DMS153 treated with DMSO at 0.1 percent for 48 hours (cell line): ENCODE data around the gene MPZL3.

ENCODE experiments used
- DNase-seq: peaks from one replicate; lab custom pipeline; 2025; ENCODE audit not compliant: unreplicated experiment; lab: John Stamatoyannopoulos, UW

The MPZL3 gene

DNA sequence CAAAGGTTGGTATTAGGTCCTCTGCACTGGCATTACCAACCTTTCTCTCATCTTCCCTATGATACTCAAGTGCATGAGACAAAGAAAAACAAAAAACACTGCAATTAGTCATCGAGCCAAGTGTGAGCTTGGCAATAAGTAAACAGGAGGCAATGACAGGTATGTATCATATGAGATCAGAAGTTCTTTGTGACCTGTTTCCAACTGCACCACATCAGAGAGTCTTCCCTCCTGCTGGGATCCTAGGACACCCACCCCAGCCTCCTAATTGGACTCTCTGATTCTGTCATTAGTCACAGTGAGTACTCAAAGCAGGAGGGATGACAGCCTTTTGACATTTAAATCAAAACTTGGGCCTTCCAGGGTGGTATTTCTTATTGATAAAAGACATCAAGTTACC, 19.5 kb downstream of the MPZL3 start:
- DNase-seq, result no peak

- no peak for DNase-seq
Observed at GRCh38 chr11:118231461-118231860, 20.7 kb downstream of the MPZL3 start.

GRCh38 chr11:118230088-118230487, 22.1 kb downstream of the MPZL3 start:
- DNase-seq, result no peak

DNA sequence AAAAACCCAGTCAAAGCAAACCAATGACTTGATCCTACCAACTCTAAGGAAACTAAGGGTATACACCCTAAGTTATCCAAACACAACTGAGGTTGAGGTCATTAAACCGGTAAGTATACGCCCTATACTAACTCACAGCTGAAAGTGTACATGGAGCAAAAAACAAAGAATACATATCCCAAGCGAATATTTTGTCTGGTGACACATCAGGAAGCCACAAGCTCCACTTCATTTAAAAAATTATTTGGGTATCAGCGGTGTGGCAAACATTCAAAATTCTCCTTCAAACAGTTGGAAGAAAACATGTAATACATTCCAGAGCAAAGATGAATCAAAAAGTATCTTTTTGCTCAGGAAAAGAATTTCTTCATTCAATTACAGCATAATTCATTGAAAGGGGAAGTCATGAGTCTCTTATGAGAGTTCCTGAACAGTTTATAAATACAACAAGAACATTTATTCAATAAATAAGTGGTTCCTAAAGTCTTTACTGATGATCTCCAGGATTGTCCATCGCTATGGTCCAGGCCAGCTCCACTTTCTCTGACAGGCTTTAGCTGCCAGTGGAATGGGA, 22.8 kb downstream of the MPZL3 start:
- DNase-seq, result no peak

- no peak for DNase-seq
Observed at GRCh38 chr11:118227865-118228785, 24.0 kb downstream of the MPZL3 start.

- no peak for DNase-seq
Observed at GRCh38 chr11:118226781-118227180, 25.4 kb downstream of the MPZL3 start.

DNA sequence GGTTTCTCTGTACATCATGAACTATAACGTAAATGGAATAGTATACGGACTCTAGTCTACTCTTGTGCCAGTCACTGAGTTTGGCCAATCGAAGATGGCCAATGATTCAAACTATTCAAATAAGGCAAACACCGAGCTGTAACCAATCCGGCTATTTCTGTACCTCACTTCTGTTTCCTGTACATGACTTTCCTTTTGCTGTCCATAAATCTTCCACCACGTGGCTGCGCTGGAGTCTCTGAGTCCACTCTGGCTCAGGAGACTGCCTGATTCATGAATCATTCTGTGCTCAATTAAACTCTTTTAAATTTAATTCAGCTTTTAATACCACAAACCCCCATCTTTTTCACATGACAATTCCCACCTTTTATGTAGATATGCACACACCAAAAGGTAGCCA, 25.9 kb downstream of the MPZL3 start:
- DNase-seq, result no peak

- DNase-seq, result no peak
Observed at GRCh38 chr11:118224511-118225188, 27.5 kb downstream of the MPZL3 start, which contains the start of gene JAML. TSS of gene JAML (minus strand) at chr11:118225011. CDS start at chr11:118214866, 10,145 bp downstream.

GRCh38 chr11:118223992-118224391, 28.2 kb downstream of the MPZL3 start:
- no peak for DNase-seq

DNA sequence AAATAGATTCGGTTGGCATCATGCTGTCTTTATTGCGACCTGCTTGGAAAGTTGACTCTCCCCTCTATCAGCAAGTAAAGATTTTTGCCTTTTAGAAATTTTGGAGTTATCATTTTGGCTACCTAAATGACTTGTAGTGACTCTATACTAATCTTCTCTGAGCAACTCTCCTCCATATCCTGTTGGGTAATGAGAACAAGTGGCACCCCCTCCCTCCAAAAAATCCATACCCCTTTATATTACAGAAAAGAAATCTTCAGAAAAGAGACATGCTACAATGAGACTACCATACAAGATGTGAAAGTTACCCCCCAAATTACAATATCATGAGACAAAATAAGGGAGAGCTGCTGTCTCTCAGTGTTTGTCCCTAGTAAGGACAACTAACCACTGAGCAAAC, 28.6 kb downstream of the MPZL3 start:
- DNase-seq, result no peak

GRCh38 chr11:118222437-118222836, 29.7 kb downstream of the MPZL3 start:
- DNase-seq, result no peak

GRCh38 chr11:118221419-118221818, 30.7 kb downstream of the MPZL3 start:
- DNase-seq, result no peak

DNA sequence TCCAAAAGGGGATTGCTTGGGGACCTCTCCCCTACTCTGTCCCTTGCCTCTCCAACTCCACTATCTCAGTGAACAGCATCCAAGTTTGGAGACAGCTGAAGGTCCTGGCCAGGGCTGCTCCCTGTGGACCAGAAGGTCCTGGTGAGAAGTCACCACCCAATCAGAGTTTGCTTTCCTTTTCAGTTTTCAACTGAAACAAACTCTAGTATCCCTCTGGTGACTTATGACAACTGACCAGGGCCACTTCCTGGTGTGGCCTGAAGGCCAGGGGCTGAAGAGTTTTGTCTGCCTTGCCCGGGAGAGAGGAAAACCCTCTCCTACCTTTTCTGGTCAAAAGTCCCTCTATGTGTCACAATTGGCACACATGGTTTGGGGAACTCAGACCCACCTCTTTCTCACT, 32.4 kb downstream of the MPZL3 start:
- DNase-seq, result no peak

- no peak for DNase-seq
Observed at GRCh38 chr11:118219244-118219643, 32.9 kb downstream of the MPZL3 start.

GRCh38 chr11:118217575-118217974, 34.6 kb downstream of the MPZL3 start:
- DNase-seq, result no peak

GRCh38 chr11:118216621-118217481, 35.3 kb downstream of the MPZL3 start:
- no peak for DNase-seq

GRCh38 chr11:118215765-118216164, 36.4 kb downstream of the MPZL3 start:
- DNase-seq, result no peak

- DNase-seq, result no peak
Observed at GRCh38 chr11:118215262-118215661, 36.9 kb downstream of the MPZL3 start.

- DNase-seq, result no peak
Observed at GRCh38 chr11:118214210-118214914, 37.8 kb downstream of the MPZL3 start.

DNA sequence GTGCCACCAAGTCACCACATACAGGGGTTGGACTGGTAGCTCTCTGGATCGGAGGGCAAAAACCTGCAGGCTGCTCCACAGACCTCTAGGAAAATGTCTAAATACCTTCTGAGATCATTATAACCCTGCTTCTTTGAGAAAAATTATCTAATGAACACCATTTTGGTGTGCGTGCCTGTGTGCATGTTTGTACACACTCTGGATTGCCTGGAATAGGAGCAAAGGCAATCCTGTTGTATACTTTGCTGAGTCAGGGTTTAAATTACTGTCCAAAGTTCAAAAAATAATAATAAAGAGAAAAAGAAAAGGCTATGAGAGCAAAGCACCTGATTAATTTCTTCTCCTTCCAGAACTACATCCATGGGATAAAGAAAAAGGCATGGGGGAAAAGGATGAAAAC, 38.4 kb downstream of the MPZL3 start:
- DNase-seq, result no peak
